ENCODE results near the gene TMEM178A.
"Not testable (repeated sequence)": the region's sequence is repeated elsewhere in the genome, so short reads cannot be mapped to it uniquely, and the experiment has no call there.

The TMEM178A gene

GRCh38 chr2:39665811-39666490 is at the start of gene TMEM178A:
TMEM178A (plus strand) TSS chr2:39665917; CDS start chr2:39665975, 58 bp downstream.
- no peak for DNase-seq (ENCODE audit: low read depth in 2 of 2)

- DNase-seq (ENCODE audit: low read depth in 2 of 2), result no peak
These were observed 47.5 kb upstream of the TMEM178A start for GRCh38 chr2:39618236-39618635.

GRCh38 chr2:39618736-39619135 is 47.0 kb upstream of the TMEM178A start:
- no peak for DNase-seq (ENCODE audit: low read depth in 2 of 2)

- DNase-seq (ENCODE audit: low read depth in 2 of 2), result no peak
These were observed 45.6 kb upstream of the TMEM178A start for GRCh38 chr2:39620067-39620466.

GRCh38 chr2:39621596-39621995 is 44.1 kb upstream of the TMEM178A start:
- DNase-seq (ENCODE audit: low read depth in 2 of 2), result no peak

GRCh38 chr2:39622860-39623259 is 42.9 kb upstream of the TMEM178A start:
- DNase-seq (ENCODE audit: low read depth in 2 of 2), result no peak

GRCh38 chr2:39623917-39624316 is 41.8 kb upstream of the TMEM178A start:
- DNase-seq (ENCODE audit: low read depth in 2 of 2), result no peak

GRCh38 chr2:39625193-39625926 is 40.4 kb upstream of the TMEM178A start:
- no peak for DNase-seq (ENCODE audit: low read depth in 2 of 2)

GRCh38 chr2:39625927-39626270 is 39.8 kb upstream of the TMEM178A start:
- DNase-seq (ENCODE audit: low read depth in 2 of 2), result no peak

- not testable (repeated sequence) for DNase-seq (ENCODE audit: low read depth in 2 of 2)
These were observed 37.4 kb upstream of the TMEM178A start for GRCh38 chr2:39628346-39628745.

GRCh38 chr2:39629646-39630045 is 36.1 kb upstream of the TMEM178A start:
- no peak for DNase-seq (ENCODE audit: low read depth in 2 of 2)

GRCh38 chr2:39631256-39631655 is 34.5 kb upstream of the TMEM178A start:
- no peak for DNase-seq (ENCODE audit: low read depth in 2 of 2)

GRCh38 chr2:39631718-39632117 is 34.0 kb upstream of the TMEM178A start:
- no peak for DNase-seq (ENCODE audit: low read depth in 2 of 2)

- DNase-seq (ENCODE audit: low read depth in 2 of 2), result no peak
These were observed 32.8 kb upstream of the TMEM178A start for GRCh38 chr2:39632876-39633275.

GRCh38 chr2:39636306-39636705 is 29.4 kb upstream of the TMEM178A start:
- DNase-seq (ENCODE audit: low read depth in 2 of 2), result no peak

- no peak for DNase-seq (ENCODE audit: low read depth in 2 of 2)
These were observed 27.1 kb upstream of the TMEM178A start for GRCh38 chr2:39638581-39638980.

- DNase-seq (ENCODE audit: low read depth in 2 of 2), result no peak
These were observed 25.6 kb upstream of the TMEM178A start for GRCh38 chr2:39640107-39640506.

- DNase-seq (ENCODE audit: low read depth in 2 of 2), result no peak
These were observed 25.0 kb upstream of the TMEM178A start for GRCh38 chr2:39640681-39641080.

GRCh38 chr2:39641635-39642034 is 24.1 kb upstream of the TMEM178A start:
- DNase-seq (ENCODE audit: low read depth in 2 of 2), result no peak

- DNase-seq (ENCODE audit: low read depth in 2 of 2), result no peak
These were observed 23.5 kb upstream of the TMEM178A start for GRCh38 chr2:39642051-39642718.

GRCh38 chr2:39645826-39646225 is 19.9 kb upstream of the TMEM178A start:
- DNase-seq (ENCODE audit: low read depth in 2 of 2), result no peak

- no peak for DNase-seq (ENCODE audit: low read depth in 2 of 2)
These were observed 19.4 kb upstream of the TMEM178A start for GRCh38 chr2:39646267-39646666.
